Glutamatergic neuron (in vitro differentiated cells): Measurements from ENCODE around the gene ABR. TPM values are rescaled to one million over a fixed set of nuclear protein-coding genes. Genes with fewer than 3 reads are reported as not detected.
A peak's percentile ranks its signal among the peaks of the same experiment; 100 is the strongest.
"Not testable (repeated sequence)": the region's sequence is repeated elsewhere in the genome, so short reads cannot be mapped to it uniquely, and the experiment has no call there.

Source experiments
- DNase-seq: peaks from one replicate; pipeline ENCODE4 v3.0.0; 2022
- H3K27ac Mint-ChIP-seq: one replicate; pipeline ENCODE4 v1.8.0; 2020; ENCODE audit warnings: mild to moderate bottlenecking, mixed read lengths, inconsistent platforms; ENCODE audit not compliant: unreplicated experiment
- H3K27me3 Mint-ChIP-seq: one replicate; pipeline ENCODE4 v1.8.0; 2020; ENCODE audit warnings: mild to moderate bottlenecking, moderate library complexity, mixed read lengths, inconsistent platforms; ENCODE audit not compliant: unreplicated experiment
- H3K36me3 Mint-ChIP-seq: one replicate; pipeline ENCODE4 v1.8.0; 2020; ENCODE audit warnings: mild to moderate bottlenecking, mixed read lengths, inconsistent platforms; ENCODE audit not compliant: unreplicated experiment
- H3K4me1 Mint-ChIP-seq: one replicate; pipeline ENCODE4 v1.8.0; 2020; ENCODE audit warnings: mild to moderate bottlenecking, low read depth, mixed read lengths, inconsistent platforms; ENCODE audit not compliant: unreplicated experiment
- H3K4me3 Mint-ChIP-seq: one replicate; pipeline ENCODE4 v1.8.0; 2020; ENCODE audit warnings: mild to moderate bottlenecking, mixed read lengths, inconsistent platforms; ENCODE audit not compliant: unreplicated experiment
- H3K9me3 Mint-ChIP-seq: one replicate; pipeline ENCODE4 v1.8.0; 2020; ENCODE audit warnings: mild to moderate bottlenecking, moderate library complexity, mixed read lengths, inconsistent platforms; ENCODE audit not compliant: unreplicated experiment
- total RNA-seq: library from RNA; stranded (reverse); fragmentation: NEBNext Ultra II Directional; extraction: Animal tissue kit (Norgen Biotek cat#: 25700); gene quantifications from one replicate; pipeline ENCODE4 v1.2.1, GENCODE V29; 2021; ENCODE audit not compliant: unreplicated experiment
- TF ChIP-seq, protein P1 (sequence below): fragments of 200-600 bp; sonication (generic); IDR thresholded peaks from one replicate; pipeline ENCODE4 v1.5.0; 2021; ENCODE audit not compliant: partially characterized antibody, unreplicated experiment

The ABR gene
- total RNA-seq, 1 donor from 2014 or later, result 219 TPM

DNA sequence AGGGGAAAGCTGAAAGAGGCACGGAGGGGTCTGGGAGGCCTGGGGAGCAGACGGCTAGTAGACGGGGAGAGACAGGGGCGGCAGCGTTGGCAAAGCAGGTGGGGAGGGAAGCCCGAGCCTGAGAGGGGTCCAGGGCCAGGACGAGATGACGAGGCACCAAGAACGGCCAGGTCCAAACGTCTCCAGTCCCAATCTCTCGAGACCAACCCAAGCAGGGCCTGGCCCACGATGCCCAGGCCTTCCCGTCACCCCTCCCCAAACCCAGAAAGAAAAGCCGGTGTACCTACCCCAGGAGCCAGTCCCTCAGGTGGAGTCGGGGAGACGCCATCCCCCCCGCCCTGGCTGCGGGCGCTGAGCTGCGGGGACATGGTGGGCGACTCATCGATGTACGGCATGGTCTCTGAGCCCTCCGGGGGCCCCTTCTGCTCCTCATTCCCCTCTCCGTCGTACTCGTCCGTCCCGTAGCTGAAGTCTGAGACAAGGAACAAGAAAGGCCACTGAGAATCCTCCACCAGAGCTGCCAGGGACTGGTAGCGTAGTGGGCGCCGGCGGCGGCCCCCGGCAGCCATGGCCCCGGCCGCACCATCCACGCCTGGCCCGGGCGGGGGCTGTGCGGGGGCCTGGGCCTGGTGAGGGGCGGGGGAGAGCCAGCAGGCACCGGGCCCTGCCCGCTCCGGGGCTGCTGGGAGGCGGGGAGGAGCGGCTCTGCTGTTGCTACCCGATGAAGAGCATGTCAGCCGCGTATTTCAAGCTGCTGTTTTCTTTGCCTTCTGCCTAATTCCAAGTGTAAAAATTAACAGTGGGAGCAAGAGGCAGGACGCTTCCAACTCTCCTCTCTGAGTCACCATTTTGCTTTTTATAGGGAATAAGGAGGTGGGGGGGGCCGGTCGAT is 54.6 kb downstream of the ABR start:
- Mint-ChIP-seq H3K4me3 (no peak overlapping the region), H3K27me3 (peaks cover 1% of the 10 kb centered on the region), H3K27ac (no peak overlapping the region), H3K4me1 (peaks cover 10% of the 10 kb centered on the region), H3K9me3 (peaks cover 5% of the 10 kb centered on the region), H3K36me3 (peaks cover 3% of the 10 kb centered on the region)
- TF ChIP-seq, protein P1, sequence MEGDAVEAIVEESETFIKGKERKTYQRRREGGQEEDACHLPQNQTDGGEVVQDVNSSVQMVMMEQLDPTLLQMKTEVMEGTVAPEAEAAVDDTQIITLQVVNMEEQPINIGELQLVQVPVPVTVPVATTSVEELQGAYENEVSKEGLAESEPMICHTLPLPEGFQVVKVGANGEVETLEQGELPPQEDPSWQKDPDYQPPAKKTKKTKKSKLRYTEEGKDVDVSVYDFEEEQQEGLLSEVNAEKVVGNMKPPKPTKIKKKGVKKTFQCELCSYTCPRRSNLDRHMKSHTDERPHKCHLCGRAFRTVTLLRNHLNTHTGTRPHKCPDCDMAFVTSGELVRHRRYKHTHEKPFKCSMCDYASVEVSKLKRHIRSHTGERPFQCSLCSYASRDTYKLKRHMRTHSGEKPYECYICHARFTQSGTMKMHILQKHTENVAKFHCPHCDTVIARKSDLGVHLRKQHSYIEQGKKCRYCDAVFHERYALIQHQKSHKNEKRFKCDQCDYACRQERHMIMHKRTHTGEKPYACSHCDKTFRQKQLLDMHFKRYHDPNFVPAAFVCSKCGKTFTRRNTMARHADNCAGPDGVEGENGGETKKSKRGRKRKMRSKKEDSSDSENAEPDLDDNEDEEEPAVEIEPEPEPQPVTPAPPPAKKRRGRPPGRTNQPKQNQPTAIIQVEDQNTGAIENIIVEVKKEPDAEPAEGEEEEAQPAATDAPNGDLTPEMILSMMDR, result no peak
- no peak for DNase-seq

DNA sequence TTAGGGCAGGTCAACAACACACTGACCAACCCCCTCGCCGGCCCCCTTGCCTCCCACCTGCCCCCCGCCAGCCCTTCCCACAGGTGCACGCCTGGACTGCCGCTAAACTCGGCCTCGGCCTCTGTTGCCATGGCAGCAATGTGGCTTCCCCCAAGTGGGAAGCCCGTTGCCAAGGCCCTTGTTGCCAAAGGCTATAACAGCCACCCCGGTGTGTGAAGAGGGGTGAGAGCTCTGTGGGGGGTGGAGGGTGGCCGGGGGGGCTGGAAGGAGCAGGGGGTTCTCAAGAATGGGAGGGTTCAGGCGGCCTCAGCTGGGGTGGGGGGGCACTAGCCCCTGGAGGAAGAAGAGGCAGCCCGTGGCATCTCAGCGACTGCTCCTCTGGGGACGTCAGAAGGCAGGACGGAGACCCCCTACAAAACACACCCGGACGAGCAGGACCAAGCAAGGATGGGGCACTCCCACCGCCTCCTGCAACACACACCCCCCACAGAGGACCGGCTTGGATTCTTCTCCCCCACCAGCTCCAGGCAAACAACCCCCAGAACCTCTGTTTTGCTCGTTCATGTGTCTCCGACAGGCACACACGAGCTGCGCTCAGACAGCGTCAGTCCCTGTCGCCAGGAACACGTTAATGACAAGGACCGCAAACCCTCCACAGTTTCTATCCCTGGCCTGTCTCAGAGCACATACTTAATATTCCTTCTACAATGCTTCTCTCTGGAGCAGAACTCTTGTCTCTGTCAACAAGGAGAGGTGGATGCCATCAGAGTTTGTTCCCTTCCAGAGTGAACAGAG is 55.7 kb downstream of the ABR start:
- H3K4me1 Mint-ChIP-seq, result peaks cover 10% of the 10 kb centered on the region

DNA sequence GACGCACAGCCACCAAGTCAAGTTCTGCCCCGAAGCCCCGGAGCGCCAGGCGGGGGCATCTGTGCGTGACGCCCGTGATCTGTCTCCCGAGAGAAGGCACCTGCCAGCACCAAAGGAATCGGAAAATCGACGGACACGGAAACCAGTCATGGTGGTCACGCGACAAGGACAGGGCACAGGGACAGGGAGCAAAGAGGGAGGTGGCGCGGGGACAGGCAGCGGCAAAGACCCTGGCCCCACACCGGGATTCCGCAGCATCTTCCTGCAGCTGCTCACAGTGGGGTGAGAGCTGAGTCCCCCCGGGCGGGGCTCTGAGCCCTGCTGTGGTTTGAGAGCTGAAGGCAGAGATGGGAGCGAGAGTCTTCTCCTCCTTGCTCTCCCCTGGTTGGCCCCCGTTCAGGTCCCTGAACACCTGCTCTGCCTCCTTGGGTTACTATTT is 56.4 kb downstream of the ABR start:
- Mint-ChIP-seq H3K9me3 (peaks cover 8% of the 10 kb centered on the region), H3K36me3 (no peaks in the 10 kb centered on the region), H3K4me3 (no peak overlapping the region), H3K27ac (no peak overlapping the region), H3K4me1 (peaks cover 10% of the 10 kb centered on the region), H3K27me3 (peaks cover 1% of the 10 kb centered on the region)
- no peak for DNase-seq
- TF ChIP-seq, protein P1, result no peak

More for the DNA sequence above, 55.7 kb downstream of the ABR start:
- H3K36me3 Mint-ChIP-seq, result peaks cover 3% of the 10 kb centered on the region
- peak; percentile 45 for DNase-seq
- peaks cover 8% of the 10 kb centered on the region for H3K9me3 Mint-ChIP-seq
- H3K4me3 Mint-ChIP-seq, result no peak overlapping the region
- TF ChIP-seq, protein P1, result no peak
- peaks cover 1% of the 10 kb centered on the region for H3K27me3 Mint-ChIP-seq
- no peak overlapping the region for H3K27ac Mint-ChIP-seq

DNA sequence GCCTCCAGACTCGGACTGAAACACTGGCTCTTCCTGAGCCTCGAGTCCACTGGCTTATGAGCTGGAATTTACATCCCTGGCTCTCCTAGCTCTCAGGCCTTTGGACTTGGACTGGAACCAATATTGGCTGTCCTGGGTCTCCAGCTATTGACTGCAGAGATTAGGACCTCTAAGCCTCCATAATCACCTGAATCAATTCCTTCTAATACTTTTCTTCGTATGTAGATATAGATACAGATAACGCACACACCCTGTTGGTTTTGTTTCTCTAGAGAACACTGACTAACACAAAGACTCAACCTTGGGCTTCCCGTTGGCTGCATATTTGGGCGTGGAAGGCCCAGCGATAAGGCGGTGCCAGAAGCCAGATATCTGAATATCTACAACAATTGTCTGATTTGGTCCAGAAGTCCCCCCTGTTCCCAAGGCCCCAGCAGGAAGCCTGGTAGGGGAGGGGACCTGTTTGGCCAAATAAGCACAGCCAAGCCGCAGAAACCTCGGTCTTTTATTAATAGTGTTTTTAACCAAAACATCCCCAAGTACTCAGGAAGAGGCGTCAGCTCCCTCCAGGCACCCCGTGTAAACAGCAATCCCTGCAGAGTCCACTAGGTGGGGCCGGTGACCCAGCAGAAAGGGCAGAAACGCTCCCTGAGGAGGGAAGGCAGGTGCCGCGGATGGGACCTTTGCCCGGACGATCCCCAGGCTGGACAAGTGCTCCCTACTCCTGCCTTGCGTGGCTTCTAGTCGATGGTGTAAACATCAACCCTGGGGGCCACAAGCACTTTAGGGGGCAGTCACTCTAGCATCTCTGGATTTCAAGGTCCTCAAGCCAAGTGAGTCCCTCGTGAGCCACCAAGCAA is 57.0 kb downstream of the ABR start:
- TF ChIP-seq, protein P1, result peak; percentile 89
- H3K27me3 Mint-ChIP-seq, result peaks cover 1% of the 10 kb centered on the region
- H3K9me3 Mint-ChIP-seq, result peaks cover 8% of the 10 kb centered on the region
- no peak overlapping the region for H3K27ac Mint-ChIP-seq
- no peak overlapping the region for H3K4me3 Mint-ChIP-seq
- H3K4me1 Mint-ChIP-seq, result peaks cover 10% of the 10 kb centered on the region
- no peaks in the 10 kb centered on the region for H3K36me3 Mint-ChIP-seq
- DNase-seq, result peak; percentile 87

DNA sequence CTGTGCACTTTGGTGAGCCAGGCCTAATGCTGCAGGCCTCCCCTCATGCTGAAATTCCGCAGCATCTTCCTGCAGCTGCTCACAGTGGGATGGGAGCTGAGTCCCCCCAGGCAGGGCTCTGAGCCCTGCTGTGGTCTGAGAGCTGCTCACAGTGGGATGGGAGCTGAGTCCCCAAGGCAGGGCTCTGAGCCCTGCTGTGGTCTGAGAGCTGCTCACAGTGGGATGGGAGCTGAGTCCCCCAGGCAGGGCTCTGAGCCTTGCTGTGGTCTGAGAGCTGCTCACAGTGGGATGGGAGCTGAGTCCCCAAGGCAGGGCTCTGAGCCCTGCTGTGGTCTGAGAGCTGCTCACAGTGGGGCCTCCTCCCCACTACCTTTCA is 58.4 kb downstream of the ABR start:
- not testable (repeated sequence) for H3K27ac Mint-ChIP-seq, H3K36me3 Mint-ChIP-seq, H3K9me3 Mint-ChIP-seq, DNase-seq, H3K27me3 Mint-ChIP-seq, H3K4me3 Mint-ChIP-seq, H3K4me1 Mint-ChIP-seq
